GM18858 (cell line): Measurements from ENCODE around the gene ARHGEF33.
"Not testable (repeated sequence)": the region's sequence is repeated elsewhere in the genome, so short reads cannot be mapped to it uniquely, and the experiment has no call there.

ENCODE experiments used
- ATAC-seq: cut with Tn5 transposase; IDR thresholded peaks from one replicate; pipeline ENCODE4 v1.9.1; 2021; ENCODE audit not compliant: unreplicated experiment

Gene ARHGEF33

DNA sequence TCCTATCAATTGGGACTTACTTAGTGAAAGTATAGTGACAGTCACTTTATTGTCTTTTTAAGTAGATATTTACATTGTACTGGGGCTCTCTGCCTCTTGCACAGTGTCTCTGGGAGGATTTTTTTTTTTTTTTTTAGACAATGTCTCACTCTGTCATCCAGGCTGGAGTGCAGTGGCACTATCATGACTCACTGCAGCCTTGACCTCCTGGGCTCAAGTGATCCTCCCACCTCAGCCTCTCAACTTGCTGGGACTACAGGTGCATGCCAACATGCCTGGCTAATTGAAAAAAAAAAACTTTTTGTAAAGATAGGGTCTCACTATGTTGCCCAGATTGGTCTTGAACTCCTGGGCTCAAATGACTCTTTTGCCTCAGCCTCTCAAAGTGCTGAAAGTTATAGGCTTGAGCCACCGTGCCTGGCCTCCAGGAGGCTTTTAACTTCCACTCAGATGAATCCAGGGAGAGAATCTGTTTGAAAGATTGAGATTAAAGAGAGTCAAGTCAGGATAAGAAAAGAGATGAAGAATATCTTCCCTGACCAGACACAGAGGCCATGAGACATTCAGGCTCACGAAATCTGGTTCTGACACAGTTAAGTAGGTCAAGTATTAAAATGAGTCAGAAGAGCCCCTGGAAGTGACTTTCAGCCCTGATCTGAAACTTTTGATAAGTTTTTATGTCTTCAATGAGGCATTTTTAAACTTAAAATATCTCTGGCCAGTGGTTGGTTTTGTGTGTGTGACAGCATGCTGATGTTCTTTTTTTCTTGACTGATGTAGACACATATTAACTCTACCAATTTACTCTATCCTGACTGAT lies 18.3 kb downstream of the ARHGEF33 start:
- ATAC-seq, result peak; percentile 80

- ATAC-seq, result no peak
Observed at GRCh38 chr2:38909872-38910271, 20.2 kb downstream of the ARHGEF33 start.

GRCh38 chr2:38911191-38911590 lies 21.5 kb downstream of the ARHGEF33 start:
- ATAC-seq, result no peak

DNA sequence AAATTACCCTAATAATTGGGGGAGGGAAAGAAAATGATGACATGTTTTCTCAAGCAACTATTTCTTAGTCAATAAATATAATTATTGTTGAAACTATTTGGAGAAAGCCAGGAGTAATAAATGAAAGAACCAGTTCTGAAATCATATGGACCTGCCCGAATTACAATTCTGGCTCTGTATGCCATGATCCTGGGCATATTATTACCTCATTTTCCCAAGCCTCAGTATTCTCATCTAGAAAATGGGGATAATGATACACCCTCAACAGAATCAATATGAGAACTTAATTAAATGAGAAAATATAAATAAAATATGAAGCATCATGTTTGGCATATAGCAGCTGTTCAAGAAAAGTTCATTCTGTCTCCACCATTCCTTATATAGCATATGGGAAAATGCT lies 22.9 kb downstream of the ARHGEF33 start:
- ATAC-seq, result no peak

GRCh38 chr2:38922389-38922788 lies 32.7 kb downstream of the ARHGEF33 start:
- no peak for ATAC-seq

DNA sequence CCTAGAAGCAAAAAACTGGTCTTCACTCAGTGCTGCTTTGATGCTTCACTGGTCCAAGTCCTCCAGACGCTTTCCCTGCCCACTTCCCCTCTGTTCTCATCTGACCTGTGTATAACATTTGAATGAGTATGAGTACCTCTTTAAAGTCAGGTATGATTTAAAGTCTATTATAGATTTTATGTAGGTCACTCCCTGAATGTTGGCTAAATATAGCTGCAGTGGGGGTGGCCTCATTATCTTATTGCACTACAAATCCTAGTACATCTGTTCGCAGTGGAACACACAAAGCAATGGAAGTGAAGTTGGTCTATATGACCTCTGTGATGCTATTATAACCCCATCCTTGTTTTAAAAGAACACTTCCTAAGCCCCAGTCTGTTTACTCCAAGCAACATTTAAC lies 33.2 kb downstream of the ARHGEF33 start:
- ATAC-seq, result no peak

GRCh38 chr2:38925982-38926381 lies 36.3 kb downstream of the ARHGEF33 start:
- no peak for ATAC-seq

- no peak for ATAC-seq
Observed at GRCh38 chr2:38930600-38930999, 40.9 kb downstream of the ARHGEF33 start.

- no peak for ATAC-seq
Observed at GRCh38 chr2:38932586-38932985, 42.9 kb downstream of the ARHGEF33 start.

DNA sequence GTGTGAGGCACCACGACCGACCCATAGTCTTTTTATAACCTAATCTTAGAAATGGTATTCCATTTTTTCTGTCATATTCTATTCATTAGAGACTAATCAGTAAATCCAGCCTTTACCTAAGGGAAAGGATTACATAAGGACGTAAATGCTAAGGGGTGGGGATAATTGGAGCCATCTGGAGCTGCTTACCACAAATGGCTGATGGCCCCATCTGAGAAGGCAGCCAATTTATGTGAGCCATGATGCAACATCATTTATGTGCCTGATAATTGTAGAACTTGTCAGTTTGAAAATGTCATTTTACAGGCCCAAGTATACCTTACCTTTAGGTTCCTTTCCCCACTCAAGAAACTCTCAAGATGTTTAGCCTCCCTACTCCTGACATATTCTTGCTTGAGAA lies 44.0 kb downstream of the ARHGEF33 start:
- ATAC-seq, result no peak

DNA sequence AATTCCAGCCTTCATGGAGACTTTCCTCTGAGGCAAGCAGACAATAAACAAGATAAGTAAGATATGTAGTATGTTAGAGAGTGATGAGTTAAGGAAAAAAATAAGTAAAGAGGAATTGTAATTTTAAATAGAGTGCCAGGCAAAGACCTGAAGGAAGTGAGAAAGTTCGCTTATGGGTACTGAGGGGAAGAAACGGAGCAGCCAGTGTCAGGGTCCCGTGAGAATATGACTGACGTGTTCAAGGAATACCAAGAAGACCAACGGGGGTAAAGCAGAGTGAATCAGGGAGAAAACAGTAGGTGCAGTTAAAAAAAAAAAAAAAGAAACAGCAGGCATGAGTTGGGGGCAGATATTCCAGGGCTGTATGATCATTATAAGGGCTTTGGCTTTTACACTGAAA lies 45.1 kb downstream of the ARHGEF33 start:
- no peak for ATAC-seq

DNA sequence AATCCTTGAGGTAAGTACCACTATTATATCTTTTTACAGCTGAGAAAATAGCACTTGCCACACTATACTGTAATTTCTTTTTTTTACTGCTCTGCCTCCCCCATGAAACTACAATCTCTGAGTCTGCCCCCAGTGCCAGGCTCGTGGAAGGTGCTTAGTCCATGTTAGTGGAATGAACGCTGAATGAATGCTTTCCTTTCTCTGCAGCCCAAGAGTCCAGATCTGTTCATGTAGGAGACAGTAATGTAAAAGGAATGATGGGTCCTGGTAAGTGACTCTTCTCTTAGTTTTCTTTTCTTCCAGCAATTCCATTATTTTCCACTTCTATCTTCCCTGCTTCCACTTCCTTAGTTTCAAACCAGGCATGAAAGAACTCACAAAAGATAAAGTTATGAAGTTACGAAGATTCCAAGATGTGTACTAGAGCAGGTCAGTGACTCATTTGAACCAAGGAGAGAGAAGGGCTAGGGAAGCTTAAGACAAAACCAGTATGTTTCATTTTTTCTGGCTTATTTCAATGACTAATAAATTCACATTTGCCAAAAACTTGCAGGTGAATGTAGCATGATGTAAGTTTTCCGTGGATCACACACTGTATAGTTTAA lies 46.0 kb downstream of the ARHGEF33 start:
- ATAC-seq, result no peak

DNA sequence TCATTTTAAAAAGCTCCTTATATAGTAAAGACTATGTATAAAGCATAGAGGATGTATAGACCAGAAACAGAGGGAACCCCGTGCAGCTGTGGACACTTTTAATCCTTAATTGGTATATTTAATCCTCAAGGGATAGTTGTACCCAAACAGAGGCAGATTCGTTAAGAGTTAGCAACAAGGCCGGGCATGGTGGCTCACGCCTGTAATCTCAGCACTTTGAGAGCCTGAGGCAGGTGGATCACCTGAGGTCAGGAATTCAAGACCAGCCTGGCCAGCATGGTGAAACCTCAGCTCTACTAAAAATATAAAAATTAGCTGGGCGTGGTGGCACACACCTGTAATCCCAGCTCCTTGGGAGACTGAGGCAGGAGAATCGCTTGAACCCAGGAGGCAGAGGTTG lies 46.8 kb downstream of the ARHGEF33 start:
- not testable (repeated sequence) for ATAC-seq

DNA sequence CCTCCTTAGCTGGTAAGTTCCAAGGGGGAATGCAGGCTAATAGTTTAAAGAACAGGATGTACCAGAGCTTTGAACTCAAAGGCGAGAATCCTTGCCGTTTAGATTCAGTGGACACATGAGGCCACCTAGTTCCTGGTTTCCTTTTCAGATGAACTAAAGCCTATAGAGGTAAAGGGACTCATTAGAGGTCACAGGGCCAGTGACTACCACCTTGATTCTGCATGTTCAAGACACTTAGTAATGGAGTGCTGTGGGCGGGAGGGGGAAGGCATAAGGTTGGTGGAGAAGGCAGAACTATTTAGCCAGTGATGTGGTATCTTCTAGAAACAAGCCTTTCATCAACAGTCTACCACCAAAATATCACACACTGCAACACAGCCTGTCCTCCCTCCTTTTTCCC lies 47.9 kb downstream of the ARHGEF33 start:
- ATAC-seq, result no peak

GRCh38 chr2:38940746-38941145 lies 51.1 kb downstream of the ARHGEF33 start:
- no peak for ATAC-seq

DNA sequence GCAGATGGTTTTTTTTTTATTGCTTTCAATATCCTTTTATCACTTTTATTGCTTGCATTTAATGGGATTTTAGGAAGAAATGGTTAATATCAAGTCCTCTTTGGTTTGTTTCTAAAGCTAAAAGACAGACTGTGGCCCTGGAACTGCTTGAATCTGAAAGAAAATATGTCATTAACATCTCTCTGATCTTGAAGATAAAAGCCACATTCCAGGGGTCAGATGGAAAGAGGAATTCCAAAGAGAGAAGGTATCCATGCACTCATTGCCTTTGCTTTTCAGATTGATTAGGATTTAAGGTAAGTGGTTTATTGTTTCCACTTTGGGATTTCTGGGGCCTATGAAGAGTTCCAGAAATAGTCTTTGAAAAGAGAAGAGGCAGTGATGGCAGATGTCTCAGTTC lies 54.1 kb downstream of the ARHGEF33 start:
- ATAC-seq, result no peak

DNA sequence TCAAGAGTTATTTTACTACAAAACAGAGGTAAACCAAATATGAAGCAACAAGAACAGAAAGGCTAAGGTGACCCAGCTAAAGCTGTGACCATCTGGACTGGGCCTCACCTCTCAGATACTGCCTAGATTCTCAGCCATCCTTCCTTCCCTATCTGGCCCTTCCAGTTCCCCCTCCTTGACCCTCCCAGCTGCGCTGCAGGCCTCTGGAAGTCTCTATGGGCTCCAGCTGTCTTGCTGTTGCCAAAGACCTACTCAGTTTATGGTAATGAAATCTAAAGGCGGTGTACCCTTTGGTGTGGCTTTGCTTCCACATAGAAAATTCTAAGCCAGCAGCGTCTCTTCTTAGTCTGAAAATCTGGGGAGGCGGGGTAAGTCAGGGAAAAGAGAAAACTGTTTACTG lies 55.7 kb downstream of the ARHGEF33 start:
- ATAC-seq, result no peak

- no peak for ATAC-seq
Observed at GRCh38 chr2:38945911-38946310, 56.2 kb downstream of the ARHGEF33 start.

- no peak for ATAC-seq
Observed at GRCh38 chr2:38947241-38948239, 57.9 kb downstream of the ARHGEF33 start.

GRCh38 chr2:38948387-38948882 lies 58.8 kb downstream of the ARHGEF33 start:
- no peak for ATAC-seq

DNA sequence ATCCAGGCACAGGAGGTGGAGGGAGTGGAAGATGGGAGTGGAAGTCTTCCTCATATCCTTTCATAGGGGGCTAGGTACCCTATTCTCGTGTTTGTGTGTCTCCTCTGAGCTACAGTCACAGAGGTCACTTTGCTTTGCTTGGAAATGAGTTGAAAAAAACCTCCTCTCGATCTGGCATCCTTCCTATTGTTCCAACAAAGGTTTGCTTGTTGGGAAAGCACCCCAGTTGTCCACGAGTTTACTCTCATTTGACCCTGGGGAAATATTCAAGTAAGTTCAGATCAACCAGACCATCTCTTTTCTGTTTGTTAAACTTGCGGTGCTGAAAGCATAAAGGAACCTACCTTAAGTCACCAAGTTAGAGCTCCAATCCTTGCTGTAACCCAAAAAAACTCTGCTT lies 59.3 kb downstream of the ARHGEF33 start:
- ATAC-seq, result no peak
